ENCODE results near the gene TRIP11. TPM values are rescaled to one million over a fixed set of nuclear protein-coding genes. Genes with fewer than 3 reads are reported as not detected.

The TRIP11 gene
- total and polyA plus RNA-seq, 8 donors: 3.5 to 135 (median 30.9) TPM

DNA sequence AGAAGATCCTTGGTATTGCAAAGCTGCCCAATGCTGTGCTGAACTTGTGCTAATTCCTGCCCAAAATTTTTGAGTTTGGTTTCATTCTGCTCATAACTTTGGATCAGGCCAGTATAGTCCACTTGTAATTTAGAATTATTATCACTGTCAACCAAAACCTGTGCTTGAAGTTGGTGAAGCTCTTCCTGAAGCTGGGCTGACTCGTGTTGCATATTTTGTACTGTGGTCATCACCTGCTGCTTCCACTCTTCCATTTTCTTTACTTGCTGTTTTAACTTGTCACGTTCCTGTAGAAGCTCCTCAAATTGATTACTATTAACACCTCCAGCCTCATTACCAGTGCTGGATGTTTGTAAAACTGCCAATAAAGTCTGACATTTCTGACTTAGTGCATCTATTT lies 35.8 kb downstream of the TRIP11 start:
- no peaks in the 10 kb centered on the region for H3K9me3 ChIP-seq
- peaks cover 17 to 61% (median 54%) of the 10 kb centered on the region in 4 donors for H3K36me3 ChIP-seq
- no peaks in the 10 kb centered on the region for H3K27me3 ChIP-seq
- intact Hi-C loops (cut with DNase I; ENCODE audit: low total_unique reads): no loop called here
- no peak overlapping the region for H3K27ac ChIP-seq
- no peak for DNase-seq
- no peak overlapping the region for H3K4me3 ChIP-seq
- WGBS, 5 donors: 95 to 99% (median 98%) methylated on average over 2 of the region's 2 CpGs
- H3K4me1 ChIP-seq: peaks cover 0 to 6% (median under 1%) of the 10 kb centered on the region in 4 donors
- TF ChIP-seq POLR2A (IDR thresholded peaks at IDR 0.05) (no peak), POLR2AphosphoS5 (IDR thresholded peaks at IDR 0.05) (no peak), EP300 (IDR thresholded peaks at IDR 0.05) (no peak)
- TF ChIP-seq, protein P1, sequence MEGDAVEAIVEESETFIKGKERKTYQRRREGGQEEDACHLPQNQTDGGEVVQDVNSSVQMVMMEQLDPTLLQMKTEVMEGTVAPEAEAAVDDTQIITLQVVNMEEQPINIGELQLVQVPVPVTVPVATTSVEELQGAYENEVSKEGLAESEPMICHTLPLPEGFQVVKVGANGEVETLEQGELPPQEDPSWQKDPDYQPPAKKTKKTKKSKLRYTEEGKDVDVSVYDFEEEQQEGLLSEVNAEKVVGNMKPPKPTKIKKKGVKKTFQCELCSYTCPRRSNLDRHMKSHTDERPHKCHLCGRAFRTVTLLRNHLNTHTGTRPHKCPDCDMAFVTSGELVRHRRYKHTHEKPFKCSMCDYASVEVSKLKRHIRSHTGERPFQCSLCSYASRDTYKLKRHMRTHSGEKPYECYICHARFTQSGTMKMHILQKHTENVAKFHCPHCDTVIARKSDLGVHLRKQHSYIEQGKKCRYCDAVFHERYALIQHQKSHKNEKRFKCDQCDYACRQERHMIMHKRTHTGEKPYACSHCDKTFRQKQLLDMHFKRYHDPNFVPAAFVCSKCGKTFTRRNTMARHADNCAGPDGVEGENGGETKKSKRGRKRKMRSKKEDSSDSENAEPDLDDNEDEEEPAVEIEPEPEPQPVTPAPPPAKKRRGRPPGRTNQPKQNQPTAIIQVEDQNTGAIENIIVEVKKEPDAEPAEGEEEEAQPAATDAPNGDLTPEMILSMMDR (IDR thresholded peaks at IDR 0.05): no peak

DNA sequence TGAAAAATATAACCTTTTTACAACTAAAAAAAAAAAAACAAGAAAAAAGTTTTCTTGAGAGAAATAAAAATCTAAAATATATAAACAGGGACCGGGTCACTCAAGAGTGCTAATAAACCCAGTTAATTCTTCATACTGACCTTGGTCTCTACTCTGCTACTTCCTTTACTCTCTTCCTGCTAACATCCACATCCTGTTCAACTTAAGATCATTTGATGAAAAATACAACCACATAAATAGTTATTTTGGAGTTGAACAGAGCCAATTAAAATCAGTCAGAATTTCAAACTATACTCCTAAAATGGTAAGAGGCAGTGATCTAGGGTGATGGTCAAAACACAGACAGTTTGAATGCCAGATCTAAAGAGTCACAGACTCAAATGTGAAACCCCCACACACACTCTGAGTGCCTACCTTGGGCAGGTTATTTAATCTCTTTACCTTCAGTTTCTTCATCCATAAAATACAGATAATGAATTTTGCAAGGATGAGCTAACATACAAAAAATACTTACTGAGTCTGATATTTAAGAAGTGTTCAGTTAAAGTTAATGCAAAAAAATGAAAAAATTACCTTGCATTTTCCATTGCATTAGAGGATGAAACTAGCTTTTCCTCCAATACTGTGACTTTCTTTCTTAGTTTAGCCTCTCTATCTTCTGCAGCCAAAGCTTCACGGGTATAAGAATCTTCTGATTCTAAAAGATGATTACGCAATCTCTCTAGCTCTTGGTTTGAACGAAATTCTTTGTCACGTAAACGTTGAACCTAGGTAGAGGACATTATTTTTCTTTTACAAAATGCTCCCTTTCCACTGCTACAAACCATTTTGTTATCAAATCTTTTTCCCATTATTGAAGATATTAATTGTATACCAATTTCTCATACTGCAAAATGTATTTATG lies 40.9 kb downstream of the TRIP11 start:
- H3K36me3 ChIP-seq: peaks cover 4 to 44% (median 43%) of the 10 kb centered on the region in 4 donors
- TF ChIP-seq POLR2A (IDR thresholded peaks at IDR 0.05) (no peak), POLR2AphosphoS5 (IDR thresholded peaks at IDR 0.05) (no peak), EP300 (IDR thresholded peaks at IDR 0.05) (no peak)
- TF ChIP-seq, protein P1 (IDR thresholded peaks at IDR 0.05): no peak
- DNase-seq: no peak
- 61 to 70% (median 63%) methylated on average over 6 of the region's 6 CpGs for WGBS, 5 donors
- peaks cover 0 to 29% (median 13%) of the 10 kb centered on the region in 4 donors for H3K4me1 ChIP-seq
- H3K27me3 ChIP-seq: no peaks in the 10 kb centered on the region
- no peaks in the 10 kb centered on the region for H3K9me3 ChIP-seq
- intact Hi-C loops (cut with DNase I; ENCODE audit: low total_unique reads): no loop called here
- H3K27ac ChIP-seq: peak overlapping the region in 1 of 5 donors; percentile 10
- H3K4me3 ChIP-seq: no peak overlapping the region

DNA sequence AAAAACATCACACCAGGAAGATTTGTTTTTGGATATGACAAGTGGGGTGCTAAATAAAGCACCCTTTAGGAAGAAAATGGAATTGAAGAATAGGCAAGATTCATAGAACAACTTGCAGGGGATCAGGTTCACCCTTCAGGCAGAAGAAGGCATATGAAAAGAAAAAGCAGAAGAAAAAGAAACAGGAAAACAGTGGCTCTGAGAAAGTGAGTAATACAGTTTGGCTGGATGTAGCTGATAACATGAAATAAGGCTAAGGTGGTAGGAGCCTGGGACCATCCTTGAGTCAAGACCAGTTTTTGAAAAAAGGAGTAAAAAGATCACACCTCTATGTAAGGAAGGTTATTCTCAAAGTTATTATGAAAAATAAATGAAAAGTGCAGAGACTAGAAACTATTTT lies 42.4 kb downstream of the TRIP11 start:
- Histone ChIP-seq H3K4me1 (peaks cover 0 to 29% (median 13%) of the 10 kb centered on the region in 4 donors), H3K27me3 (no peaks in the 10 kb centered on the region), H3K27ac (peak overlapping the region in 3 of 5 donors; percentile 7 to 37 (median 7)), H3K4me3 (no peak overlapping the region), H3K36me3 (peaks cover 8 to 58% (median 55%) of the 10 kb centered on the region in 4 donors), H3K9me3 (no peaks in the 10 kb centered on the region)
- intact Hi-C loops (cut with DNase I; ENCODE audit: low total_unique reads): no loop called here
- TF ChIP-seq POLR2AphosphoS5 (IDR thresholded peaks at IDR 0.05) (no peak), EP300 (IDR thresholded peaks at IDR 0.05) (no peak), POLR2A (IDR thresholded peaks at IDR 0.05) (no peak)
- TF ChIP-seq, protein P1 (IDR thresholded peaks at IDR 0.05): no peak
- no peak for DNase-seq

DNA sequence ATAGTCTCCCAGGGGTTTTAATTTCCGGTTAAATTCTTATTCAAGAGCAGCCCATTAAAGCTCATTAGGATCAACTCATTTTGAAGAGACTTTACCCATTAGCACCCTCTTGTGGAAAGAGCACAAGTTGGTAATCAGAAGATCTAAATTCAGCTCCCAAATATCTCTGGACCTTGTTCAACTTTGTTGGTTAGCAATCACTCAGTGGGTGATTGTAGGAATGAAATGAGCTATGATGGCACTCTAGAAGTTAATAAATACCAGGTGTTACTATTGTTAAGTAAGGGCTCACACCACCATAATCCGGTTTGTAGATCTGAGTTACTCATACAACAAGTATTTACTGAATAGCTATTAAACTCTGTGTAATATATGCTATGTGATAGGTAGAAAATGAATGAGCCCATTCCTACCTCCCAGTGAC lies 42.9 kb downstream of the TRIP11 start:
- Histone ChIP-seq H3K36me3 (peaks cover 8 to 63% (median 61%) of the 10 kb centered on the region in 4 donors), H3K4me1 (peaks cover 0 to 29% (median 13%) of the 10 kb centered on the region in 4 donors), H3K4me3 (no peak overlapping the region), H3K27ac (peak overlapping the region in 3 of 5 donors; percentile 3 to 37 (median 7)), H3K27me3 (no peaks in the 10 kb centered on the region), H3K9me3 (no peaks in the 10 kb centered on the region)
- whole genome bisulfite sequencing, 5 donors: 21 to 35% (median 22%) methylated on average over 2 of the region's 2 CpGs
- peak in 1 of 2 donors; percentile 79 for DNase-seq
- TF ChIP-seq, protein P1 (IDR thresholded peaks at IDR 0.05): peak in 4 of 7 experiments; percentile 46 to 65 (median 49)
- TF ChIP-seq EP300 (IDR thresholded peaks at IDR 0.05) (no peak), POLR2AphosphoS5 (IDR thresholded peaks at IDR 0.05) (peak in 1 of 3 donors; percentile 34)
- intact Hi-C loops (cut with DNase I; ENCODE audit: low total_unique reads): no loop called here
